Type B pancreatic cell (in vitro differentiated cells): ENCODE measurements around the gene FGF14. TPM values are rescaled to one million over a fixed set of nuclear protein-coding genes. Genes with fewer than 3 reads are reported as not detected.

Experiments used
- DNase-seq: peaks from one replicate; pipeline ENCODE4 v3.0.0; 2021; ENCODE audit warnings: mixed read lengths; ENCODE audit not compliant: unreplicated experiment; ENCODE audit errors: extremely low spot score
- H3K27ac Mint-ChIP-seq: 2 replicates; pipeline ENCODE4 v1.8.0; 2021; ENCODE audit warnings: mild to moderate bottlenecking, mixed read lengths
- H3K27me3 Mint-ChIP-seq: 2 replicates; pipeline ENCODE4 v1.8.0; 2021; ENCODE audit warnings: mixed read lengths
- H3K36me3 Mint-ChIP-seq: 2 replicates; pipeline ENCODE4 v1.8.0; 2021; ENCODE audit warnings: mixed read lengths
- H3K4me1 Mint-ChIP-seq: one replicate; pipeline ENCODE4 v1.8.0; 2021; ENCODE audit warnings: mixed read lengths; ENCODE audit not compliant: unreplicated experiment
- H3K4me3 Mint-ChIP-seq: 2 replicates; pipeline ENCODE4 v1.8.0; 2021; ENCODE audit warnings: mild to moderate bottlenecking, mixed read lengths
- H3K9me3 Mint-ChIP-seq: 2 replicates; pipeline ENCODE4 v1.8.0; 2021; ENCODE audit warnings: mixed read lengths
- CTCF ChIP-seq: fragments of 200-600 bp; sonication (generic); conservative IDR thresholded peaks from 2 replicates; pipeline ENCODE4 v1.5.0; 2021; ENCODE audit warnings: antibody characterized with exemption, mild to moderate bottlenecking
- total RNA-seq: library from RNA; stranded (reverse); gene quantifications from 2 replicates; pipeline ENCODE4 v1.2.1, GENCODE V29; 2021; ENCODE audit warnings: low replicate concordance

FGF14 gene
- total RNA-seq, 1 donor from 2014 or later = 4.2 TPM

- TF ChIP-seq CTCF = no peak
- H3K27me3 Mint-ChIP-seq = no peaks in the 10 kb centered on the region
- DNase-seq = no peak
- no peak overlapping the region for H3K4me3 Mint-ChIP-seq
- H3K27ac Mint-ChIP-seq = no peak overlapping the region
- H3K9me3 Mint-ChIP-seq = no peaks in the 10 kb centered on the region
- H3K36me3 Mint-ChIP-seq = no peaks in the 10 kb centered on the region
- H3K4me1 Mint-ChIP-seq = no peaks in the 10 kb centered on the region
Observed at GRCh38 chr13:101739382-101740178, 662.3 kb downstream of the FGF14 start.

GRCh38 chr13:101738336-101738735 is 663.5 kb downstream of the FGF14 start:
- Mint-ChIP-seq H3K27me3 (no peaks in the 10 kb centered on the region), H3K9me3 (no peaks in the 10 kb centered on the region), H3K4me3 (no peak overlapping the region), H3K36me3 (no peaks in the 10 kb centered on the region), H3K27ac (no peak overlapping the region), H3K4me1 (no peaks in the 10 kb centered on the region)
- DNase-seq = no peak
- no peak for TF ChIP-seq CTCF

- DNase-seq = no peak
- Mint-ChIP-seq H3K36me3 (no peaks in the 10 kb centered on the region), H3K4me3 (no peak overlapping the region), H3K27ac (no peak overlapping the region), H3K9me3 (no peaks in the 10 kb centered on the region), H3K4me1 (no peaks in the 10 kb centered on the region), H3K27me3 (no peaks in the 10 kb centered on the region)
- TF ChIP-seq CTCF = no peak
Observed at GRCh38 chr13:101736566-101736965, 665.3 kb downstream of the FGF14 start.

- H3K9me3 Mint-ChIP-seq = no peaks in the 10 kb centered on the region
- no peak for TF ChIP-seq CTCF
- no peak overlapping the region for H3K27ac Mint-ChIP-seq
- no peak overlapping the region for H3K4me3 Mint-ChIP-seq
- no peak for DNase-seq
- no peaks in the 10 kb centered on the region for H3K27me3 Mint-ChIP-seq
- no peaks in the 10 kb centered on the region for H3K4me1 Mint-ChIP-seq
- no peaks in the 10 kb centered on the region for H3K36me3 Mint-ChIP-seq
Observed at GRCh38 chr13:101730420-101731000, 671.3 kb downstream of the FGF14 start.

GRCh38 chr13:101728615-101729014 is 673.2 kb downstream of the FGF14 start:
- Mint-ChIP-seq H3K27ac (no peak overlapping the region), H3K9me3 (no peaks in the 10 kb centered on the region), H3K36me3 (no peaks in the 10 kb centered on the region), H3K4me1 (no peaks in the 10 kb centered on the region), H3K4me3 (no peak overlapping the region), H3K27me3 (no peaks in the 10 kb centered on the region)
- no peak for DNase-seq
- TF ChIP-seq CTCF = no peak
